H1 (cell line): ENCODE measurements around the gene SAMD4A. TPM values are rescaled to one million over a fixed set of nuclear protein-coding genes. Genes with fewer than 3 reads are reported as not detected.

ENCODE experiments used
- CTCF ChIA-PET: fragments of 300-600 bp; sonication (Branson Sonifier 250); formaldehyde crosslinking; loops from one replicate; lab custom pipeline; 2021; ENCODE audit not compliant: partially characterized antibody; lab: Charles Lee
- POLR2A ChIA-PET: fragments of 300-600 bp; sonication (Branson Sonifier 250); formaldehyde crosslinking; loops from one replicate; lab custom pipeline; 2021; ENCODE audit warnings: inconsistent platforms; ENCODE audit not compliant: partially characterized antibody; lab: Charles Lee
- DNase-seq, 2 experiments: peaks; one replicate each; pipeline versions ENCODE4 v3.0.0 to v3.0.0-alpha.2; 2010 to 2022; ENCODE audit warnings: low spot score in 2 of 2, low read depth in 1 of 2, mixed read lengths in 1 of 2
- FAIRE-seq: peaks from 2 replicates; lab custom pipeline; 2011; peaks lifted over from hg19 to GRCh38; lab: Jason Lieb, UNC
- H2AFZ ChIP-seq: 2 replicates; pipeline ENCODE4 v1.8.1; 2012; ENCODE audit warnings: low read length, inconsistent platforms
- H2AK5ac ChIP-seq: 2 replicates; pipeline ENCODE4 v1.6.1; 2013; ENCODE audit warnings: low read depth, low read length
- H2BK120ac ChIP-seq: replicated peaks from 2 replicates; pipeline ENCODE3; 2013; ENCODE audit warnings: low read depth, low read length, inconsistent platforms
- H2BK12ac ChIP-seq: 2 replicates; pipeline ENCODE4 v1.6.1; 2013; ENCODE audit warnings: low read depth, low read length
- H2BK15ac ChIP-seq: 2 replicates; pipeline ENCODE4 v1.6.1; 2013; ENCODE audit warnings: low read length
- H2BK20ac ChIP-seq: 2 replicates; pipeline ENCODE4 v1.6.1; 2013; ENCODE audit warnings: low read length
- H2BK5ac ChIP-seq: 2 replicates; pipeline ENCODE4 v1.6.1; 2013; ENCODE audit warnings: low read depth, low read length
- H3K14ac ChIP-seq: 2 replicates; pipeline ENCODE4 v1.6.1; 2013; ENCODE audit warnings: inconsistent platforms; ENCODE audit not compliant: insufficient read length
- H3K18ac ChIP-seq: 2 replicates; pipeline ENCODE4 v1.6.1; 2013; ENCODE audit warnings: low read length; ENCODE audit errors: extremely low read depth
- H3K23ac ChIP-seq: 2 replicates; pipeline ENCODE4 v1.6.1; 2013; ENCODE audit warnings: inconsistent platforms; ENCODE audit not compliant: insufficient read length
- H3K23me2 ChIP-seq: 2 replicates; pipeline ENCODE4 v1.6.1; 2013; ENCODE audit warnings: low read depth, low read length
- H3K27ac ChIP-seq: 2 replicates; pipeline ENCODE4 v1.6.1; 2011; ENCODE audit warnings: low read depth, low read length, inconsistent platforms
- H3K27me3 ChIP-seq, 4 experiments: replicated peaks in 1 of 4; 1 replicate in 1 of 4; 2 replicates in 3 of 4; pipeline versions ENCODE4 v1.6.1 to v1.8.1; 2011 to 2013; ENCODE audit warnings: low read length in 3 of 4, mild to moderate bottlenecking in 3 of 4, inconsistent platforms in 2 of 4, mixed read lengths in 2 of 4, moderate library complexity in 1 of 4; ENCODE audit not compliant: control insufficient read depth in 3 of 4, insufficient read depth in 3 of 4; ENCODE audit errors: extremely low read depth in 1 of 4
- H3K36me3 ChIP-seq, 4 experiments: 2 replicates each; pipeline versions ENCODE4 v1.6.1 to v1.8.1; 2011 to 2013; ENCODE audit warnings: mild to moderate bottlenecking in 4 of 4, low read length in 3 of 4, moderate library complexity in 2 of 4, control low read depth in 1 of 4, inconsistent platforms in 1 of 4; ENCODE audit not compliant: insufficient read depth in 4 of 4, control insufficient read depth in 2 of 4
- H3K4ac ChIP-seq: replicated peaks from 2 replicates; pipeline ENCODE3; 2013; ENCODE audit warnings: low read length, low read depth, mixed read lengths, inconsistent platforms; ENCODE audit not compliant: insufficient read length
- H3K4me1 ChIP-seq, 4 experiments: replicated peaks in 1 of 4; 1 replicate in 1 of 4; 2 replicates in 3 of 4; pipeline versions ENCODE4 v1.6.1 to v1.8.1; 2011 to 2013; ENCODE audit warnings: low read length in 3 of 4, inconsistent platforms in 2 of 4, mixed read lengths in 1 of 4; ENCODE audit not compliant: insufficient read depth in 4 of 4, control insufficient read depth in 3 of 4
- H3K4me2 ChIP-seq, 2 experiments: 2 replicates each; pipeline versions ENCODE4 v1.6.1 to v1.8.1; 2011 to 2013; ENCODE audit warnings: low read depth in 2 of 2, low read length in 2 of 2, control low read depth in 1 of 2, inconsistent platforms in 1 of 2, mild to moderate bottlenecking in 1 of 2; ENCODE audit not compliant: insufficient read depth in 1 of 2
- H3K4me3 ChIP-seq, 4 experiments: fragments of 200-600, 300-600 bp in 1 of 4; sonication (generic), shearing (Covaris generic), sonication (Bioruptor Twin) in 1 of 4; 2 replicates each; pipeline versions ENCODE4 v1.5.1 to v1.8.1; 2011 to 2016; ENCODE audit warnings: low read length in 4 of 4, low read depth in 3 of 4, control low read depth in 2 of 4, inconsistent platforms in 2 of 4, mild to moderate bottlenecking in 2 of 4, mixed read lengths in 1 of 4, moderate library complexity in 1 of 4; ENCODE audit not compliant: insufficient read depth in 2 of 4; ENCODE audit errors: extremely low read depth in 1 of 4
- H3K56ac ChIP-seq: replicated peaks from 2 replicates; pipeline ENCODE3; 2013; ENCODE audit warnings: low read depth, mild to moderate bottlenecking, mixed read lengths, low read length, inconsistent platforms; ENCODE audit not compliant: insufficient read length
- H3K79me1 ChIP-seq: 2 replicates; pipeline ENCODE4 v1.6.1; 2013; ENCODE audit warnings: low read depth, low read length, control low read depth
- H3K79me2 ChIP-seq, 2 experiments: 2 replicates each; pipeline versions ENCODE4 v1.6.1 to v1.8.1; 2012 to 2013; ENCODE audit warnings: low read length in 2 of 2, mild to moderate bottlenecking in 2 of 2, inconsistent platforms in 1 of 2; ENCODE audit not compliant: insufficient read depth in 2 of 2, control insufficient read depth in 1 of 2
- H3K9ac ChIP-seq, 4 experiments: replicated peaks in 1 of 4; 1 replicate in 1 of 4; 2 replicates in 3 of 4; pipeline versions ENCODE4 v1.6.1 to v1.8.1; 2011 to 2013; ENCODE audit warnings: low read depth in 3 of 4, low read length in 3 of 4, control low read depth in 2 of 4, mild to moderate bottlenecking in 2 of 4, moderate library complexity in 2 of 4, inconsistent platforms in 1 of 4; ENCODE audit errors: extremely low read depth in 1 of 4
- H3K9me3 ChIP-seq, 2 experiments: 2 replicates each; pipeline versions ENCODE4 v1.6.1 to v1.8.1; 2012 to 2013; ENCODE audit warnings: mild to moderate bottlenecking in 2 of 2, moderate library complexity in 2 of 2, control low read depth in 1 of 2, inconsistent platforms in 1 of 2, low read depth in 1 of 2, low read length in 1 of 2, mixed read lengths in 1 of 2; ENCODE audit not compliant: insufficient read depth in 2 of 2
- H4K20me1 ChIP-seq, 2 experiments: replicated peaks in 1 of 2; 2 replicates each; pipeline versions ENCODE3 to v1.8.1; 2011 to 2013; ENCODE audit warnings: inconsistent platforms in 2 of 2, low read length in 2 of 2, mild to moderate bottlenecking in 1 of 2; ENCODE audit not compliant: insufficient read depth in 2 of 2, control insufficient read depth in 1 of 2
- H4K5ac ChIP-seq: 2 replicates; pipeline ENCODE4 v1.6.1; 2013; ENCODE audit warnings: low read length, low read depth, mixed read lengths, inconsistent platforms; ENCODE audit not compliant: insufficient read length
- H4K8ac ChIP-seq: 2 replicates; pipeline ENCODE4 v1.8.0; 2013; ENCODE audit warnings: mild to moderate bottlenecking, moderate library complexity, low read length, inconsistent platforms; ENCODE audit not compliant: insufficient read depth; ENCODE audit errors: extremely low read depth
- H4K91ac ChIP-seq: replicated peaks from 2 replicates; pipeline ENCODE3; 2013; ENCODE audit warnings: low read length, mixed read lengths, inconsistent platforms; ENCODE audit not compliant: insufficient read length
- FOSL1 ChIP-seq: IDR thresholded peaks from 2 replicates; pipeline ENCODE4 v1.6.1; 2011; ENCODE audit warnings: mild to moderate bottlenecking, low read depth, low read length, moderate library complexity; ENCODE audit not compliant: insufficient read depth
- KDM1A ChIP-seq: fragments of 200-600, 300-600 bp; sonication (generic); IDR thresholded peaks from 2 replicates; pipeline ENCODE4 v1.7.1; 2016; ENCODE audit warnings: mild to moderate bottlenecking, low read length, borderline replicate concordance
- WGBS, 2 experiments: shearing (Covaris generic) in 1 of 2; methylation state at CpG; one replicate each; pipeline versions ENCODE4 v1.1.6 to v1.1.7; 2013 to 2015; ENCODE audit warnings: low lambda C conversion rate in 2 of 2, mixed read lengths in 2 of 2, inconsistent platforms in 1 of 2, low coverage in 1 of 2, missing lambda C conversion rate in 1 of 2; ENCODE audit not compliant: insufficient replicate concordance in 2 of 2, insufficient coverage in 1 of 2, insufficient read length in 1 of 2; ENCODE audit errors: extremely low coverage in 1 of 2, missing lambda C conversion rate in 1 of 2; 5-methylcytosine and 5-hydroxymethylcytosine counted together
- polyA plus RNA-seq, 7 experiments: library from polyadenylated mRNA; depleted of rRNA in 3 of 7; stranded (reverse) in 5 of 7; unstranded in 2 of 7; fragments of >200 nt in 5 of 7; fragments of 200-250 nt in 2 of 7; gene quantifications; 1 replicate in 5 of 7; 2 replicates in 1 of 7; 4 replicates in 1 of 7; pipeline versions ENCODE4 v1.2.1 to v1.2.3, GENCODE V29; 2011 to 2013; ENCODE audit warnings: missing spikeins in 2 of 7, mixed read lengths in 2 of 7
- total RNA-seq: library from RNA; stranded (reverse); fragmentation: NEBNext Ultra II Directional; extraction: Animal tissue kit (Norgen Biotek cat#: 25700); gene quantifications from 2 replicates; pipeline ENCODE4 v1.2.1, GENCODE V29; 2021

SAMD4A gene
- total and polyA plus RNA-seq, 2 of the 8 experiments (the other 6 are each of a cell fraction or from before 2014, with no cell fraction given): 2.4 to 12.3 TPM

DNA sequence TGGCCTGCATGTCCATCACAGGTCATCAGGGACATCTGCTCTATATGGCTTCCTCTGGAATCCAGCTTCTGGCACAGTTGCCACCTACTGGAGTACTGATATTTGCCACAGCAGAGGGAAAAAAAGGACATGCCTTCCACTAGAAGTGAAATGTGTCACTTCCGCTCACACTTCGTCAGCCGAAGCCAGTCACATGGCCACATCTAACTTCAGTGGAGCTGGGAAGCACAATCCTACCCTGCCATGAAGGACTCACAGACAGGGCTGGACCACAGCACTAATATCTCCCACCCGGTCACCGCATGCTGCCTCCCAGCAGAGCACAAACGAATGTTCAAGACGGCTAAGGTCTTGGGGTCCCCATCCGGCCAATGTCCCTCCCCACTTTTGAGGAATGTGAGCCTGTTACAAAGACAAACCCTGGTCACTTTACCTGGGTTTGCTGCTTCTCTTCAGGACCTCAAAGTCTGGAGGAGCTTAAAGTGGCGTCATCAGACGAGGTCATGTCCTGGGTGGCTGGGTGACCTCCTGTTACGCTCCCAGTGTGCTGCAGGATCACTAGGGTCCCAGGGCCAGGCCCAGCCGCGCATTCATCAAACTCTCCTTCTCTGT, 237.1 kb downstream of the SAMD4A start:
- Histone ChIP-seq H3K79me1 (no peaks in the 10 kb centered on the region), H2BK15ac (0 out of 2 replicates have a peak overlapping the region, but pooled peaks have one; percentile 53), H3K9ac (no peak overlapping the region), H3K4me1 (peaks cover 2 to 15% (median 8%) of the 10 kb centered on the region in 4 experiments; a peak in 5 of 7 replicates), H3K79me2 (no peaks in the 10 kb centered on the region), H2AK5ac (0 out of 2 replicates have a peak overlapping the region, but pooled peaks have one; percentile 19), H2BK120ac (no peak overlapping the region), H3K9me3 (no peaks in the 10 kb centered on the region), H3K27me3 (no peaks in the 10 kb centered on the region; a peak in 1 of 7 replicates), H3K23ac (no peak overlapping the region), H3K4me2 (no peak overlapping the region), H3K4ac (no peak overlapping the region), H3K36me3 (no peaks in the 10 kb centered on the region), H2AFZ (0 out of 2 replicates have a peak overlapping the region, but pooled peaks have one; percentile 23), H3K27ac (no peak overlapping the region), H2BK5ac (no peak overlapping the region), H4K91ac (no peak overlapping the region), H3K4me3 (no peak overlapping the region), H2BK12ac (peak overlapping the region; percentile 88), H3K56ac (no peak overlapping the region), H3K18ac (no peak overlapping the region), H4K5ac (no peak overlapping the region), H3K23me2 (no peaks in the 10 kb centered on the region), H4K8ac (peak overlapping the region; percentile 64; the same call in 1 of the 2 replicates), H3K14ac (no peak overlapping the region), H4K20me1 (peaks cover 0 to 3% of the 10 kb centered on the region in 2 experiments), H2BK20ac (peak overlapping the region; percentile 90; the same call in 1 of the 2 replicates)
- WGBS, 2 experiments: 92% methylated on average over 13 of the region's 13 CpGs; no CpG with 5 or more reads in 1 of the 2 experiments
- CTCF ChIA-PET: interaction anchor here (0.6 to 8.3 kb wide), 12 partner anchors 10 to 474 kb away, joined by 3 to 86 read pairs (median 7); partner anchors contain the start of gene SAMD4A
- POLR2A ChIA-PET: interaction anchor here (1.1 to 2.3 kb wide), 5 partner anchors 10 to 247 kb away, joined by 3 to 8 read pairs (median 3); partner anchors contain the start of gene SAMD4A
- FAIRE-seq (no peak), DNase-seq (no peak)
- TF ChIP-seq FOSL1: no peak
- TF ChIP-seq KDM1A: no peak
